HCEC 1CT (cell line): ENCODE results near the gene SPDYE1.
"Not testable (repeated sequence)": the region's sequence is repeated elsewhere in the genome, so short reads cannot be mapped to it uniquely, and the experiment has no call there.

ENCODE experiments used
- DNase-seq: peaks from one replicate; pipeline ENCODE4 v3.0.0-alpha.2; 2017

The SPDYE1 gene, protein sequence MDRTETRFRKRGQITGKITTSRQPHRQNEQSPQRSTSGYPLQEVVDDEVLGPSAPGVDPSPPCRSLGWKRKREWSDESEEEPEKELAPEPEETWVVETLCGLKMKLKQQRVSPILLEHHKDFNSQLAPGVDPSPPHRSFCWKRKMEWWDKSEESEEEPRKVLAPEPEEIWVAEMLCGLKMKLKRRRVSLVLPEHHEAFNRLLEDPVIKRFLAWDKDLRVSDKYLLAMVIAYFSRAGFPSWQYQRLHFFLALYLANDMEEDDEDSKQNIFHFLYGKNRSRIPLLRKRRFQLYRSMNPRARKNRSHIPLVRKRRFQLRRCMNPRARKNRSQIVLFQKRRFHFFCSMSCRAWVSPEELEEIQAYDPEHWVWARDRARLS

DNA sequence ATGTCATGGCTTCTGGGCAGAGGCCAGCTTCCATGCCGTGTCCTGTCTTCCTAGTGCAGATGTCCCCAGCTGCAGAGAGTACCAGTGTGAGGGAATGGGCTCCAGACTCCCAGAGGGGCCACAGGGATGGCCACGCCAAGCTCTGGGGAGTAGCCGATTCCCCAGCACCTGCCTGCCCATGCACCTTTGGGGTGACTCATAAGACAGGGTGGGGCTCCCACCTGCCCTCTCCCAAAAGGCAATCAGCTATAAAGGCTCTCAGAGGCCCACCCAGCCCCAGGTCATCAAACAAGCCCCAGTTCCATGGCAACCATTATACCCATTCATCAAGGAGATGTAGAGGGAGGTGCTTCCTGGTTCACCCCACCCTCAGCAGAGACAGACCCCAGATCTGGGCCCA is at the start of gene SPDYE1:
SPDYE1 (plus strand) TSS at position 366 of the 400 bp plus-strand sequence. CDS start 2,053 bp downstream, outside the sequence.
- not testable (repeated sequence) for DNase-seq

DNA sequence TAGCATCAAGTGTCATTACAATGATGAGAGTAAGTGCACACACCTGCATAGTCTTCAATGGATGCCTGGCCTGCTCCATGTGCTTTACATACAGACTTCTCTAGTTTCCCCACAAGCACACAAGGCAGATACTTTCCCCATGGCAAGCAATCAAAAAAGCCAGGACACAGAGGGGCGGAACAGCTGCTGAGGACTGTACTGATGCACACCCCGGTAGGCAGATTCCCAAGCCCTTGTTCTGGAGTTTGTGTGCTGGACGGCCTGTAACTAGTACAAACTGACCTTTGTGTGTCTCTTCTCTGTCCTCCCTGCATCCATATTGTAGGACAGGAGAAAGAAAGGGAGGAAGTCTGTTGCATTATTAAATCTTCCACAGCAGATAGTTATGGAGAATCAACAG is 45.7 kb upstream of the SPDYE1 start:
- DNase-seq, result no peak

DNA sequence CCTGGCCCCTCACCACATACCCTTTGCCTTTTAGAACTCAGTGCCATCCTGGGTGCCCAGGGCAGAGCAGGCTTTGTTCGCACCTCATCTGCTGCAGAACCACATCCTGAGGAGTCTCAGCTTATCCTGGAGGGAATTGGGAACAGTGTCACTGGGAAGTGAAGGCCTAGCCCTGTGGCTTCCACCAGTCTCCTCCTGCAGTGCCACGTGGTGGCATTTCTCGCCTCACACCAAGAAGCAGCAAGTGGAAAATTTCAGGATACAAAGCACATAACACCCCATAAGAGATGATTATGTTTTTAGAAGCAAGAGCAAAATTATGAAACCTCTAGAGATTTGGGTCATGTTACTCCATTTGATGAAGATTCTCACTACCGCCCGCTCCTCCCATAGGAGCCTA is 44.6 kb upstream of the SPDYE1 start:
- no peak for DNase-seq

DNA sequence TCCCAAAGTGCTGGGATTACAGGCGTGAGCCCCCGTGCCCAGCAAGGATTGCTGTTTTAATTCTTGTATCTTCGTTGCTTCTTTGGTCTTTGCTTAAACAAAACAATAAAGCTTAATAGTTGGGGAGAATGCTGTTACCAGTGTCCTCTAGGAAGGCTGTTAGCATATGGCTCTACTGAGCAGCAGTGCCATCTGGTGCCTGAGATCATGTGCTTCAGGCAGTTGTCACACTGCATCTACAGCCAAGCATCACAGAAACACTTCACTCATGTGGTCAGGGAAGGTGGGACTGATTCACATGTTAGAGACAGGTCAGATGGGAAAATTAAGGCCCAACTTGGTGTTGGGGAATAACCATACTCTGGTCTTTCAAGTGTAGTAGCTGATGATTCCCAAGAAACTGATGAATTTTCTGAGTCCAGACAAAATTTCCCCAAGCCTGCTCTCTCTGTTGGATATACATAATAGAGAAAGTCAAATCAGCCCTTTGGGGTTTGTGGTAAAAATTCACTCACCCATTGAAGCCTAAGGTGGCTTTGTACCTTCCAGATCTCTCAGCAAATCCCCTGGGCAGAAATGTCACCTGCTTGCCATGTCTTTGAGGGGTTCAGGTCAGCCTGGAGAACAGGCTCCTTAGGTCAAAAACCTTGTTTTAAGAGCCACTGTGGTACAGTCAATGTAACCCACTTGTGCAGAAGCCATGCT is 43.0 kb upstream of the SPDYE1 start:
- peak; percentile 61 for DNase-seq

DNA sequence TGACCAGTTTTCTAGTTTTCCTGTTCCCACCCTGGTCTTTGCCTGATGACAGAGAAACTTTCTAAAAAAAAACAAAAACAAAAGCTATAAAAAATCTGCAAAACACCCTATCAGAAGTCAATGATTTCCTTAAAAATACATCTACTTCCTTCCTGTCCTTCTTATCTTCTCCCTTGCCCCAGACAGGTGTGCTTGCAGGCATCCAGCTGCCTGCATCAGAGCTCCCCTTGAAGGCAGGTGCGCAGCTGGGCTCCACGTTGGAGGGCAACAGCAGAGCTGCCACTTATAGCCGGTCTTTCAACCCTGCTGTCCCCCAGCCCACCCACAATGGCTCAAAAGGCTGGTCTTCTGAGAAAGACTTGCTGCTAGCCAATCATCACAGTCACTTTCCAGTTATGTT is 41.7 kb upstream of the SPDYE1 start:
- no peak for DNase-seq

DNA sequence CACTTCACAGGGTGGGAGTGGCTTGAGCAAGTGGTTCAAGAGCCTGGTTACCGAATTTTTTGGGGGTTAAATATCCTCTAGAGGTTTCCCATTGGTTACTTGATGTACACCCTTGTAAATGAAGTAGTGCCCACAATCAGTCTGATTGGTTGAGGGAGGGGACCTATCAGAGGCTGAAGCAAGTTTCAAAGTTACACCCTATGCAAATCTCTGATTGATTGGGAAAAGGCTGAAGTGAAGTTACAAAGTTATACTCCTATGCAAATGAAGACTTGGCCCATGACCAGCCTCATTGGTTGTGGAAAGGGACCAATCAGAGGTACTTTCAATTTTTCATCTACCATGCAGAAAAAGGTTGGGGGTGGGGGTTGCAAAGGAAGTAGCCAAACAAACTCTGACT is 36.8 kb upstream of the SPDYE1 start:
- no peak for DNase-seq

DNA sequence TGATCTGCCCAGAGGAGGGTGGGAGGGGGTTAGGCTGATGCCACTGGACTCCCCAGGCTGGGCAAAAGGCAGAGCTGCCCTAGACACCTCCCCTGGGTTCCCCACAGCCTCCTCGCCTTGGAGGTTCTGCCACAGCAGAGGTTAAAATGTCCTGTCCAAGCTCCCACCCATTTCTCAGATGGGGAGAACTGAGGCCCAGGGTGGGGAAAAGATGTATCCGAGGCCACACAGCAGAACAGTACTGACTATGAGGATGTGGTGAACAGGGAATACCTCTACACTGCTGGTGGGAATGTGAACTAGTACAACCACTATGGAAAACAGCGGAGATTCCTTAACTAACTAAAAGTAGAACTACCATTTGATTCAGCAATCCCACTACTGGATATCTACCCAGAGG is 31.3 kb upstream of the SPDYE1 start:
- DNase-seq, result not testable (repeated sequence)

DNA sequence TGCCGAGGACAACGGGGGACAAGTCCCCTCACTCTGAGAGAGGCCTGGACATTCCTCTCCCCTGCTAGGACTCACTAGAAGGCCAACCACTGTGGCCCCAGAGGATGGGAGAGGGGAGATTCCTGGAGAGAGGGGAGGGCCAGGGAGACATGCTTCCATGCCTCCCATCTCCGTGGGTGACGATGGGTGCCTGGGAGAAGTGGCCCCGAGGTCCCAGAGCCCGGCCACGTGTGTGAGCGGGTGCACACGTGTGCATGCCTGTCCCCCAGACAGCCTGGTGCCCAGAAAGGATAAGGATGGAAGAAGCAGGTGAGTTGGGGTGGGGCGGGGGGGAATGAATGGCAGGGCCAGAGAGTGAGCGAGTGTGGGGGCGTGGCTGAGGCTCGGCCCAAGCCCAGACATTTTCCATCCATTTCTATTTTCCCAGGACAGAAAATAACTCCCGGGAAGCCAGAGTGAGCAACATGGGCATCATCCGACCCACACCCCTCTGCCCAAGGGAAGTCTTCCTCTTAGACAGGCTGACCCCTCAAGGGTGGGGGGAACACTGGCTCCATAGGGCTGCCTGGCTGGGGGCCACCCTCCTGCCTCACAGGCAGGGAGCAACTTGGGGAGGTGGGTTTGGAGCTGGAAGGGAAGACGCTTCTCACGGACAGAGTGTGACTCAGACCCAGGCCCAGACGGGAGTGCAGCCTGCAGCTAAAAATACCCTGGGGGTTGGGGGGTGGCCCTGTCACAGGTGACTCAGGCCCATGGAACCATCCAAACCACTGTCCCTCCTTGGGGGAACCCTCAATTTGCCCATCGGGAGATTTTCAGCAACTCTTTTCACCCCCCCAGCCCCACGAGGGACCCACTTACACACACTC is 29.3 kb upstream of the SPDYE1 start:
- not testable (repeated sequence) for DNase-seq

DNA sequence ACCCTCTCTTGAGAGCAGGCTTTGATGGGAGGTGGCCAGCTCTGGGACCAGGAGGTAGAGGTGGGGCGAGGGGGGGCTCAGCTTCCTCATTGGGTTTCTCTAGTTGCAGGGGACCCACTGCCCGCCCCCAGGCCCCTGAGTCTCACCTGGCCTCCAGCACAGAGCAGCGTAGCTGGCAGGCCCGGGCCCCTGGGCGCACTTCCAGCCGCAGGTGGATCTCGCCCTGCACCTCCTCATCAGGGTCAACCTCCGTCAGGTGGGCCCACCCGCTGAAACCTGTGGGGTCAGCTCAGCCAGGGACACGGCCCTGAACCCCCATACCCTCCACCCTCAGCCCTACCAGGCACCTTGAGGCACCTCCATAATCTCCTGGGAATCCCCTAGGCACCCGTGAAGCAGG is 28.1 kb upstream of the SPDYE1 start:
- not testable (repeated sequence) for DNase-seq

DNA sequence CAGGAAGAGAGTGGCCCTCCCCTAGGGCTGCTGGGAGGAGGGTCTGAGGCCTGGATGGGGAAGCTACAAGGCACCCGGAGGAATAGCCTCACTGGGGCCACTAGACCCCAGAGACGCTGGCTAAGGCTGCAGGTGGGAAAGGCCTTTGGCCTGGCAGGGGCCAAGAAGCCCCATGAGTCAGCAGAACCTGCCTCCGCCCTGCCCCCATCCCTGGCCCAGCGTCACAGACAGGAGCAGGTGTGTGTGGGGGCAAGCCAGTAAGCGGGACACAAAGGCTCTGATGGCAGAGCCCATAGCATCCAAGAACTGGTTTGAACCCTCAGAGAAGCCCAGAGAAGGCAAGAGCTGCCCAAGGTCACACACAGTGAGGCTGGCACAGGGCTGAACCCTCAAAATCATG is 27.0 kb upstream of the SPDYE1 start:
- not testable (repeated sequence) for DNase-seq

DNA sequence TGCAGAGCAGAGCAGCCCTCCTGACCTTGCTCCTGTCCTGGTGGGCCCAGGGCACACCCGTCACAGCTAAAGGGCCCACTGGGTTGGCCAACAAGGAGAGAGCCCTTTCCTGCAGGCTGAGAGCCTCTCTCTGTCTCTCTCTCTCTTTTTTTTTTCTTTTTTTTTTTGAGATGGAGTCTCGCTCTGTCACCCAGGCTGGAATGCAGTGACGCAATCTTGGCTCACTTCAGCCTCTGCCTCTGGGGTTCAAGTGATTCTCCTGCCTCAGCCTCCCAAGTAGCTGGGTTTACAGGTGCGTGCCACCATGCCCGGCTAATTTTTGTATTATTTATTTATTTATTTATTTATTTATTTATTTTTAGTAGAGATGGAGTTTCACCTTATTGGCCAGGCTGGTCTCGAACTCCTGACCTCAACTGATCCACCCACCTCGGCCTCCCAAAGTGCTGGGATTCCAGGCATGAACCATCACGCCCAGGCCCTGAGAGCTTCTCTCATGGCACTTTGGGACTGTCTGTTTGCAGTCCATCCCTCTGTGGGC is 23.6 kb upstream of the SPDYE1 start:
- not testable (repeated sequence) for DNase-seq

DNA sequence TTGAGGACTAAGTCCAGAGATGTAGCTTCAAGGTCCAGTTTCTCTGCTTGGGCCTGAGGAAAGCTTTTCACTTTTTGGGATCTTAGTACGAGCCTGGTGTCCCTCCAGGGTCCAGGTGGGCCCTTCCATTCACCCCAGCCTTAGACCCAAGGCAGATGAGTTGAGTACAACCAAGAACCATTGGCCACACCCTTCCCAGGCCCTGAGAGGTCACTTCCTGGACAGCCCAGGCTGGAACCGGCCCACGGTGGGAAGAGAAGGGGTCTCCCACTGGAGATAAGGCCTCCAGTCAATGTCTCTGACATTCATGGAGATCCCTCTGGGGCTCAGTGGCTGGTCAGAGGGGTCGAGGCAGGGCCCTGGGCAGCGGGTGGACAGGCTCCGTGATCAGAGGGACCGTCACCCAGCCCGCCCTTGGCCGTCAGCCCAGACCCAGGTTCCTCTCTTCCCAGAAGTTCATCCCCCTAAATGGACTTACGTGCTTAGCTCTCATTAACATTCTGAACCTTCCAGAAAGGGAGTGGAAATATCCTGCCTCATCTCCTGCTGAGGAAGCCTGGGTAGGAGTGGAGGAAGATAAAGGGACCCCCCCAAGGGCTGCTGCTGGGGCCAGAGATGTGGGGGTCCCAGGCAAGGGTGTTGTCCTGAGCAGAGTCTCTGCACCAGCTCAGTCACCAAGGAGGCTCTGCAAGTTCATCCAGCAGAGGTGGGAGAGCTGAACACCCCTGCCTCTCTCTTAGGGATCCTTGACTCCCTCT is 22.8 kb upstream of the SPDYE1 start:
- not testable (repeated sequence) for DNase-seq

DNA sequence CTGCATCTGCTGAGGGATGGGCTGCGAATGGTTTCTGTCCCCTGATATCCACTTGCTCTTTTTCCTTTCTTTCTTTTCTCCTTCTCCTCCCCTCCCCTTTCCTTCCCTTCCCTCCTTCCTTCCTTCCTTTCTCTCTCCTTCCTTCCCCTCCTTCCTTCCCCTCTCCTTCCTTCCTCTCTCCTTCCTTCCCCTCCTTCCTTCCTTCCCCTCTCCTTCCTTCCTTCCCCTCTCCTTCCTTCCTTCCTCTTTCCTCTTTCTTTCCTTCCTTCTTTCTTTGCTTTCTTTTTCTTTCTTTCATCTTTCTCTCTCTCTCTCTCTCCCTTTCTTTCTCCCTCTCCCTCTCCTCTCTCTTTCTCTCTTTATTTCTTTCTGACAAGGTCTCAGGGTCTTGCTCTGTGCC is 20.2 kb upstream of the SPDYE1 start:
- no peak for DNase-seq

DNA sequence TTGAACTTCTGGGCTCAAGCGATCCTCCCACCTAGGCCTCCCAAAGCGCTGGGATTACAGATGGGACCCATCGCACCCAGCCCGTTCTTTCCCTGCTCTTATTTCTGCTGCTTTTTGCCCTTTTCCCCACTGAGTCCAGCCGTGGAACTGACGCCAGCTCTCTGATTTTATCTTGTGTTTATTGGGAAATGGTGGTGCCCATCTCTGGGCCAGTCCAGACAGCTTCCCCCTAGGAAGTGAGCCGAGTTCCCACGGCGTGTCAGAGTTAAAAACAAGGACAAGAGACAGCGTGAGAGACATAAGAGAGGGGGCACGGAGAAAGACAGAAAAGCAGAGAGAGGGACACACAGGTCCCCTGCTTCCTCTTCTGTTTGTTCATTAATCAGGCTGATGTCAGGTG is 19.6 kb upstream of the SPDYE1 start:
- not testable (repeated sequence) for DNase-seq

DNA sequence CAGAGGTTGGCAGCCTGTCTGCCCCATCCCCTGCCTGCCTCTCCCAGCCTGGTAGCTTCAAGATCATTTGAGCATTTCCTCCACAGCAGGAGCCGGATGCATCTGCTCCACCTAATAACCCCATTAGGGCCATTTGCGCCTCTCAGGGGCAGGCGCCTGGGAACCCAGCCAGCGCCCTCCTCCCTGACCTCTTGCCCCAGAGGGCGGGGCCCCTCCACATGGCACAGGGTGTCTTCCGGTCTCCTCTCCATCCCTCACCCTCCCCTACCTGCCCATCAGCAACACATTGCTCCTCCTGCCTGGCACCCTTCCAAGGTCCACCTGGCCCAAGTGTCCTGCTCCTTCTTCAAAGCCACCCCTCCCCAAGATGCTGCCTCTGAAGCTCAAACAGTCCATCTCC is 14.8 kb upstream of the SPDYE1 start:
- DNase-seq, result not testable (repeated sequence)

DNA sequence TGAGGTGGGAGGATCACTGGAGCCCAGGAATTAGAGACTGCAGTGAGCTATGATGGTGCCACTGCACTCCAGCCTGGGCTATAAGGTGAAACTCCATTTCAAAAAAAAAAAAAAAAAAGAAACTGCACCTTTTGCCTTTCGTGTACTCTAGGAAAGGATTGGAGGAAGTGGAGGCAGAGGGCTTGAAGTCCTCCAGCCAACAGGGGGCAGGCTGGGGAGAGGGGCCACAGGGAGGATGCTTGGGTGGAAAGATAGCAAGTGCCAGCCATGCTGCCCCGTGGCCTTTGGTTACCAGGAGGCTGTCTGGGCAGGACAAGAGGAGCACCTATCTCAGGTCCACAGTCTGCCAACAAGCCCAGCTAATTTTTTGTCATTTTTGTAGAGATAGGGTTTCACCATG is 14.0 kb upstream of the SPDYE1 start:
- DNase-seq, result not testable (repeated sequence)

DNA sequence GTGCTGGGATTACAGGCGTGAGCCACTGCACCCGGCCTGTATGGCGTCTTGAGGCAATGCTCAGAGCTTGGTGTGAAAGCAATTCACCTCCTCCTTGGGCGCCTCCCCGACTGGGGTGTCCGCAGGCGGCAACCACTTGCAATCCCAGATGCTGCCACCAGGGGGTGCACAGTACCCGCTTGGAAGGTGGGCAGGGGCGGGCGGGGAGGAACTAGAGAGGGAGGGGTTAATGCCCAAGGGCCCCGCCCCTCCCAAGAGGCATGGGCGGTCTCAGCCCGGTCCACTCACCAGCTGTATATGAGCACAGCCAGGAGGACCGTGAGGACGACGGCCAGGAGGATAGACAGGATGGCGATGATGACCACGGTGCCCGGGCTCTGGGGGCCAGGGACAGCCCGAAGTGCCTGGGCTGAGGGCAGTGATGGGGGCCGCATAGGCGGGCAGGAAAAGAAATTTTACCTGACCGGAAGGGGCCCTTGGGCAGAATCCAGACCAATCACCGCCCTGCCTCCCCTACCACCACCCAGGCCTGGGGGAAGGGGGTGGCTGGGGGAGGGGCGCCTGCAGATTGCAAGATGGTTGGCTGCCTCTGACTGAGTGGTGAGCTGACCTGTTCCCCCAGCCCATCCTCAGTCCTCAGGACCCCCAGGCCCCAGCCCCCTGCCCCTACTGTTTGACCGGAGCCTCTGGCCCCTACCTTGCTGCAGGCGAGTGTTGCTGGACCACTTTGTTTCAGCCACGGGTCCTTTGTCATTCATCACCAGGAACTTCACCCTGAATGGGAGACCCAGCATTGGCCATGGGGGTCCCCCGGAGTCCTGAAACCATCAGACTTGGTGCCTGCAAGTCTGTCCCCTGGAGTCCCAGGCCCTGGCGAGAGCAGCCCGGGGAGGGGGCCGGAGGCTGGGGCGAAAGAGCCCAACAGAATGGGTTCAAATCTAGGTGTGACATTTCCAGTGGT is 11.5 kb upstream of the SPDYE1 start:
- peak; percentile 42 for DNase-seq

DNA sequence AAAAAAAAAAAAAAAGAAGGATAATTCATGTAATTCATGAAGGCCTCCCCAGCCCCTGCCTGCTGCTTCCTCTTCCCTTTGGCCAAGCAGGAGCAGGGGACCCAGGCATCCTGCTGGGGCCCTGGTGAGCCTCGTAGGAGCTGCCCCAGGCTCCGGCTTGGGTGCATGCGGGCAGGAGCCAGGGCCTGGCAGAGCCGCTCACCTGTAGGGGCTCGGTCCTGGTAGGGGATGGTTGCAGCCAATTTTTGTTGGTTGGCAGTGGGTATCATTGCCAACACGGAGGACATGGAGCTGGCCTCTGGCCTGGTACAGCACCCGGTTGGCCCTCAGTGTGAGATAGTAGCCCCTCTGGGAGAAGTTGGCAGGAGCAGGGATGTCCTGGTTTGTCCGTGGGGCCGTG is 10.2 kb upstream of the SPDYE1 start:
- DNase-seq, result not testable (repeated sequence)

DNA sequence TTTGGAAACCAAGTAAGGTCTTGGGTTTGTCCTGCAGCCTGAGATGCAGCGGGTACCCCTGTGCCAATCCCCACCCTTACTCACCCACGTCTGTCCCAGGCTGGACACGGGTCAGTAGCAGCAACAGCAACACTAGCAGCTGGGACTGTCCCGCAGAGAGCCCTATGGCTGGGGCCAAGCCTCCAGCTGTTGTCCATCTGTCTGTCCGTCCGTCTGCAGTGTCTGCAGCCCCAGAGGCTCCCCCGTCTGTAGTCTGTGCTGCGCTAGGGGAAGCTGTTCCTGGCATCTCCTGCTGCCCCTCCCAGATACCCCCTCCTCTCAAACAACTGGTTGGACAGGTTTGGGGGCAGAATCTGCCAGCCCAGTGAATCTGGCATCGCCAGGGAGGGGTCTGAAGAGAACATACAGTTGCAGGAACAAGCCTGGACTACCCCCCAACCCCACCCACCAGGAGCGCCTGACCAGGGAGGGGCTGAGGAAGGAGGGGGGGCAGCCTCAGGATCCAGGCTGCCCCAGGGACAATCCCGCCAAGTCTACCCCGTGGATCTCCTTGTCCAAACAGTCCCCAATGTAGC is 7.6 kb upstream of the SPDYE1 start:
- DNase-seq, result not testable (repeated sequence)

DNA sequence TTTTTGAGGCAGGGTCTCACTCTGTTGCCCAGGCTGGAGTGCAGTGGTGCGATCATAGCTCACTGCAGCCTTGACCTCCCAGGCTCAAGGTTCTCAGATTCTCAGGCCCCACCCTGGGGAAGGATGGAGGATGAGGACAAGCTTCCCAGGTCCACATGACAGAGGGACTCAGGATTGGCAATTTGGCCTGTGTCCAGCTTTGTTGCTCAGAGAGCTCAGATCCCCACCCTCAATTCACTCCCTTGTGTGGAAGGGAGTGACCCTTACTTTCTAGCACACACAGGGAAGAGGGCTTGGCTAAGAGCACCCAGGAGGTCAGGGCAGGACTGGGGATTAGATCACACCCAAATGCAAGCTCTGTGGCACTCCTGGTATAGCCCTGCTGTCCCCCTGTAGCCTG is 6.9 kb upstream of the SPDYE1 start:
- not testable (repeated sequence) for DNase-seq

DNA sequence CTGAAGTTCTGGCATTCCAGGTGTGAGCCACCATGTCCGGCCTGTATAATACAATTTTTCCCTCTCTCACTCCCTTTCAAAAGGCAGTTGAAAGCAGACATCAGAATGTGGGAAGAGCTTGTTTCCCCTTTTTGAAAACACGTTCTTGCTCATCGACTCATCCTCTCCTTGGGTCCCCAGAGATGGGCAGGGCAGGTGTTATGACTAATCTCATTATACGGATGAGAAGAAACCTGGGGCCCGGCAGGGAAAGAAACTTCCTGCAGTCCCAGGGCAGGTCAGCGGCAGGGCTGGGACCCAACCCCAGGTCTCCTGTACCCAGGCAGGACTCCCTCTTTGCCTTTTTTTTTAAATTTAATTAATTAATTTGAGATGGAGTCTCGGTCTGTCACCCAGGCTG is 4.8 kb upstream of the SPDYE1 start:
- not testable (repeated sequence) for DNase-seq
